ENCODE data around the gene GNB5.
"Not testable (repeated sequence)": the region's sequence is repeated elsewhere in the genome, so short reads cannot be mapped to it uniquely, and the experiment has no call there.

Gene GNB5

GRCh38 chr15:52191207-52191606 lies at the start of gene GNB5:
TSS of gene GNB5 (minus strand) at chr15:52191392. CDS start at chr15:52184676, 6,716 bp downstream.
- DNase-seq, result no peak

GRCh38 chr15:52240166-52240565 lies 49.0 kb upstream of the GNB5 start:
- DNase-seq, result no peak

DNA sequence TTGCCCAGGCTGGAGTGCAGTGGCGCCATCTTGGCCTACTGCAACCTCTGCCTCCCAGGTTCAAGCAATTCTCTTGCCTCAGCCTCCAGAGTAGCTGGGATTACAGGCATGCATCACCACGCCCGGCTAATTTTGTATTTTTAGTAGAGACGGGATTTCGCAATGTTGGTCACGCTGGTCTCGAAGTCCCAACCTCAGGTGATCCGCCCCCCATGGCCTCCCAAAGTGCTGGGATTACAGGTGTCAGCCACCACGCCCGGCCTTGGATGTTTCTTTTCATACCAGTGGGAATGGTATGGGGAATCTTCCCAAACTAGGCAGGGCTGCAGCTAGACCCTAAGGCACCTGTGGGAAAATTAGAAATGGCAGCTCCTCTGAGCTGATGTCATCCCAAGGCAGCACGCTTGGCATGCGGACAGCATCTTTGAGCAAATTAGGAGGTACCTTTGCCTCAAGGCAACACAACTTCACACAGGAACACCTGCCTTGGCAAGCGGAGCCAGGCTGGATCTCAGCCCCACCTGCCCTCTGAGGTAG lies 47.9 kb upstream of the GNB5 start:
- not testable (repeated sequence) for DNase-seq

DNA sequence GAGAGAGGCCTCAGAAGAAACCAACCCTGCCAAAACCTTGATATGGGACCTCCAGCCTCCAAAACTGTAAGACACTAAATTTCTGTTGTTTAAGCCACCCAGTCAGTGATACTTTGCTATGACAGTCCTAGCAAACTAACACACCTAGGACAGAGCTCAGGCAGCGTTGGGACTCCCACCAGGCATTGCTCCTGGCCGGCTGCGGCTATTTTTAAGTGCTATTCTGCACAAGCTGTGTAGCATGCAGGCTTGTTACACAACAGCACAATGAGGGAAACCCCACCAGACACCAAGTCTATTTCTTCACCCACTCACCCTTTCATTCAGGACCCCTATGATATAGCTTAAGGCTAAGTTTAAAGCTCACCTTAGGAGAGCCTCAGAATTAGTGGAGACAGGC lies 47.0 kb upstream of the GNB5 start:
- DNase-seq, result no peak

GRCh38 chr15:52236013-52236412 lies 44.8 kb upstream of the GNB5 start:
- DNase-seq, result no peak

DNA sequence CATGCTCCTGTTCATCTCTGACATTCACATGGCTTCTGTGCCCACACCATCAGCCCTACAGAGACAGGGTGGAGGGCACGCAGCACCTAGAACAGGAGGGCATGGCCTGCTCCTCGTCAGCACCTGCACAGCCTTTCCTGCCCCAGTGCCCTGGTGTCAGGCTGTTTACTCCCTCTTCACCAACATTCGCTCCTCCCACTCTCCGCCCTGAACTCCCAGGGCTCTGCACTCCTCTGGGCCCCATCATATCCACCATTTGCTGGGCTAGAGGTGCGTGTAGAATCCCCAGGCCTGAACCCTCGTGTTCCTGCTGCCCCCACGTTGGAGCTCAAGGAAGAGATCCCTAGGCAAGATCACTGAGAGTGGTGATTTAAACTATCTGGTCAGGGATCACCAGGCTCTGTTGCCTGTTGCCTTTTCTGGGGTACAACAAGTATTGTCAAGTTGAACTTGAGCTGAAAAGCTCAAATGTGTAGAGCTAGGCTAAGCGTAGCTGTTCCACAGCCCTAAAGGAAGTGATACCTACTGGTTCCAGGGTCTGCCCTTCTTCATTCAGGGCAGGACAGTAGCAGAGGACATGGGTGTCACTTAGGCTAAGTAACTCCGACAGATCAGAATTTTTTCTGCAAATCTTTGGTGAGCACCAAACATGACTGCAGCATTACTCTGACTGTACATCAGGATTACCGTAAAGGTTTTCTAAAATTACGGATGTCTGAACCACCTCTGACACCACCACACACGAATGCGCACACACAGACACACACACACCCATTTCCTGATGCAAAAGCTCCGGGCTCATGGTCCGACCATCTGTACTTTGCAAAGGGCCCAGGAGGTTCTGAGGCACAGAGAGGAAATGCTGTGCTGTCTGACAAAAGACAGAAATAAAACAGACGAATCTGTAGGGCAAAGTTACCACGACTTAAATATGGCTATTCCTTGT lies 43.7 kb upstream of the GNB5 start:
- DNase-seq, result no peak

GRCh38 chr15:52233405-52233804 lies 42.2 kb upstream of the GNB5 start:
- no peak for DNase-seq

DNA sequence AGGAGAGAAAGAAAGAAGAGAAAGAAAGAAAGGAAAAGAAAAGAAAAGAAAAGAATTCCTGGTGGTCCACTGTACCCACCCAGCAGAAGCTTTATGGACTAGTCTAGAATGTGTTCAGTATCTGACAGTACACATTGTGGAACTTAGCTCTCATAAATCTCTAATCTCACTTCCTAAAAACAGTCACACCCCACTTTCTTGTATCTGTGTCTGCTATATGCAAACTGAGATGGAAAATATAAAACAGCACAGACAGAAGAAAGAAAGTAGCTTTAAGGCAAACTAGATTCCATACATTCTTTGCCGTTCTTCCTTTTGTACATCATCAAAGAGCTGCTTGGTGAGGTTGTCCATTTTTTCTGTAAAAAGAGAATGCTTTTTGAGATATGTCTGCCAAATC lies 41.1 kb upstream of the GNB5 start:
- DNase-seq, result no peak

- DNase-seq, result no peak
These were observed 38.9 kb upstream of the GNB5 start for GRCh38 chr15:52230073-52230472.

GRCh38 chr15:52228921-52229320 lies 37.7 kb upstream of the GNB5 start:
- DNase-seq, result no peak

DNA sequence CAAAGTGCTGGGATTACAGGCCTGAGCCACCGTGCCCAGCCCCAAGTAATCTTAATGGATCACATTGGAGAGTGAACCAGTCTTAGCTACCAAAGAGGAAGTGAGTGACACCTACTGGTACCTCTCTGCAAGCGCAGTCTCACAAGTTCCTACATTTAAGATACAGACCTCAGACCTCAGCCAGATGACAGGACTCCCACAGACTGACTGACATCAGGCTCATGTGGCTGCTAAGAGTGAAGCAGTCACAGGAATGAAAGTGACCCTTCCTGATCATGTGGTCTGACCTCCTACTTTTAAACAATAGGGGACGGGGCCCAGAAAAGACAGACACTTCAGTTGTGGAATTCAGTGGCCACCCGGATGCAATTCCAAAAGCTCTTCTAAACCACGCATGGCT lies 36.3 kb upstream of the GNB5 start:
- DNase-seq, result no peak

DNA sequence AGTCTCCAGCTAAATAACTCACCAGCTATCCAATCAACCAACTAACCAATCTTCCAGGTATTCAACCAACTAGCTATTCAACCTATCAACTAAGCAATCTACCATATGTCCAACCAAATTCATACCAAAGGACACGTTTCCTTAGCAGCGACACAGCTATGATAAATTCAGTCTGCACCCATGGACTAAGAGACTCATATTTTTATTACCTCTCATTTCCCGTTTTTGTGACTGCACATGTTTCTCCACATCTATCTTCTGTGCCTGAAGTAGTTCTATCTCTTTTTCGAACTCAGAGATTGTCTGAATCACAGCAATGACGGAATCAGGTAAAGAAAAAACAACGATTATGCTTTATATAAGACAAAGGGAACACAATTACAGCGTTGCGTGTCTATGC lies 34.0 kb upstream of the GNB5 start:
- no peak for DNase-seq

- no peak for DNase-seq
These were observed 33.0 kb upstream of the GNB5 start for GRCh38 chr15:52224211-52224610.

- no peak for DNase-seq
These were observed 30.5 kb upstream of the GNB5 start for GRCh38 chr15:52221730-52222129.

DNA sequence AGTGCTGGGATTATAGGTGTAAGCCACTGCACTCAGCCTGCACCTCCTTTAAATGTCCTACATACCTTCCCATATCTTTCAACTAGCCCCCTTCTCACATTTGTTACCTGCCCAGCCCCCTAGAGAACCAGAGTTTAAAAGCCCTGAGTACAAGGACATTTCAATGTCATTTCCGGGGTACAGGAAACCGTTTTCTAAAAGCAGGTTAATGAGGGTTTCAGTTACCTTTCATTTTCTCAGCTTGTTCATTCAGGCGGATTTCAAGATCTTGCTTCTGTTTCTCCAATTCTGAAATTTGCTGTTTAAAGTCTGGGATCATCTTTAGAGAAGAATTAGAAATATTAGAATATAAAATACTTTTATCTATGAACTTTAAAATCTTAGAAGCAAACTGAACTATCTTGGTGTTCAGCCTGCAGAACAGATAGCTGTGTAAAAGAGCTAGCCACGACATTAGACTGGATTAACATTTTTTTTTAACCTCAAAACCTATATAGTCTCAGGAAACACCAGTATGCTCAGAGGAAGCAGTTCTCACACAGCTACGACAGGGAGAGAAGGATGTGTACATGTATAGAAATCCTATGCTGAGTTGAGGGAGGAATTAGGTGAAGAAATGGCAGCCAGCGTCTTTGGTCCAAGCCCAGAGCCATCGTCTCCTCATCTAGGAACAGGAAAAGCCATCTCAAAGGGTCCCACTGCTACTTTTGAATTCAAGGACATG lies 29.9 kb upstream of the GNB5 start:
- no peak for DNase-seq

DNA sequence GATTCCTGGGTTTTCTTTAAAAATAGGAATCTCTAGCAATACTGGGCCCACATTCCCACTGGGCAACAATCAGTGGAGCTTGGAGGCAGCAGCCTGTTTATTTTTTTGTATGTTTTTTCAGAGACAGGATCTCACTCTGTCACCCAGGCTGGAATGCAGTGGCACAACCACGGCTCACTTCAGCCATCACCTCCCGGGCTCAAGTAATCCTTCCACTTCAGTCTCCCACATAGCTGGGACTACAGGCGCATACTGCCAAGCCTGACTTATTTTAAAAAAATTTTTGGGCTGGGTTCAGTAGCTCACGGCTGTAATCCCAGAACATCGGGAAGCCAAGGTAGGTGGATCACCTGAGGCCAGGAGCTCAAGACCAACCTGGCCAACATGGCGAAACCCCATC lies 29.1 kb upstream of the GNB5 start:
- DNase-seq, result no peak

GRCh38 chr15:52218816-52219215 lies 27.6 kb upstream of the GNB5 start:
- no peak for DNase-seq

GRCh38 chr15:52218371-52218770 lies 27.2 kb upstream of the GNB5 start:
- DNase-seq, result no peak

- DNase-seq, result no peak
These were observed 26.0 kb upstream of the GNB5 start for GRCh38 chr15:52217186-52217585.

GRCh38 chr15:52214553-52214952 lies 23.4 kb upstream of the GNB5 start:
- DNase-seq, result no peak

GRCh38 chr15:52213206-52213605 lies 22.0 kb upstream of the GNB5 start:
- DNase-seq, result no peak

DNA sequence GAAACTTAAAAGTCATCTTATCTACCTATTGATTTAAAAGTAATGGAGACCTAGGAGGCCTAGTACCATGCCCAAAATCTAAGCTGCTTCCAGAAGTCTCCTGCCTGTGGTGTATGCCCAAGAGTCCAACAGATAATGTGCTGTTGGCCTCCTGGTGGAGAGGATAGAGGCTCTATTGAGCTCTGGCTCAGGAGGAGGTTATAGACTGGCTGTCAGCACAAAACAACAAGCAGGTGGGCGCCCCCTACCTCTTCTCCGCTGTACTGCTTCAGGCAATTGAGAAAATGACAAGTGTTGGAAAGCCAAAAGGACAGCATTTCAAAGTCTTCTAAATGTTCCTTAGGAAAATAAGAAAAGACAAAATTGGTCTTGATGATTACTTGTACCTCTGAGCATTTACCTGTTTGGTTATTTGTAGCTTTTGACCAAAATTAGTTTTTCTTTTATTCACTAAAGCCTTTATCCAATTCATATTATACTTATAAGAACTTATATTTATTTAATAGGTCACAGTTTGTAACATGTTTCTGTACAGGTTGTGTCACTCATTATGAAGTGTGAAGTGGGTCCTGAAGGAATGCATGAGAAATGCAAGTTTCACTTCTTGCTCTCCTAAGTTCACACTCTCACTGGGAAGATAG lies 17.2 kb upstream of the GNB5 start:
- peak; percentile 17 for DNase-seq

DNA sequence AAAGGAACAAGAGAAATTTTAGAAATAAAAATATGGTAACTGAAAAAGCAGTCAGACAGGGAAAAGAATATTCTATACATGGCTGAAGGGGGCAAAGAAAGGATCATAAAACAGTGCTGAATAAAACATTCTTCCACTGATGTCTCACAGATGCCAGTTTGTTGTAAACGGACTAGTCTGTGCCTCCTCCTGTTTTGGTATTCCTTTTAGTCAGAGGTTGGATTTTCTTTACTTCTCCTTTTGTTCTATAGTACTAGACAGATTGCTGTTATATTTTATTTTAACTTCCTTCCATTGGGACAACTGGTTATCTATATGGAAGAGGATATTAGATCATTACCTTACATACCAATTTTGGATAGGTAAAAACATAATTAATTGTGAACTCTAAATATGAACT lies 16.0 kb upstream of the GNB5 start:
- DNase-seq, result no peak

Measured in GOT3 (cell line).